ENCODE results near the gene TMEM132D. TPM values are rescaled to one million over a fixed set of nuclear protein-coding genes. Genes with fewer than 3 reads are reported as not detected.

Gene TMEM132D
- total and polyA plus RNA-seq, 2 of the 8 experiments (the other 6 are each of a cell fraction or from before 2014, with no cell fraction given), result 3.5 to 10.1 TPM

DNA sequence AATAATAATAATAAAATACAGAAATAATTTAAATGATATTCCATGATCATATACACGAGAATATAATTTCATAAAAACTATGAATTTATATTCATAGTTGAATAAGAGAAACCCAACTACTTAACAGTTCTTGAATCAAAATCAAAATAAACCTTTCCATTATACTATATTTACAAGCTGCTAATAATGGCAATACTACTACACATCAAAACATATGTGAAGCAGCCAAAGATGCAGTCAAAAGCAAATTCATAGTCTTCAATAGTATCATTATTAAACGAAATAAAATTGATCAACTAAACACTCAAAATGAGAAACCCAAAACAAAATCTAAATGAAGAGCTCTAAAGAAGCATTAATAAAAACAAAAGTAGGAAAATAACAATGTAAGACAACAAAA is 197.1 kb downstream of the TMEM132D start:
- Histone ChIP-seq H2BK5ac (ENCODE audit: low read depth, low read length) (no peak overlapping the region), H3K4ac (replicated peaks; ENCODE audit: insufficient read length, low read depth, low read length) (no peak overlapping the region), H4K20me1 (replicated peaks in 1 of 2; ENCODE audit: control insufficient read depth in 1 of 2, insufficient read depth in 2 of 2, low read length in 2 of 2) (peaks cover 0 to 2% of the 10 kb centered on the region in 2 experiments), H3K4me2 (ENCODE audit: insufficient read depth in 1 of 2, low read depth in 2 of 2, low read length in 2 of 2) (no peak overlapping the region), H3K9ac (replicated peaks in 1 of 4; ENCODE audit: extremely low read depth in 1 of 4, low read depth in 3 of 4, low read length in 3 of 4) (no peak overlapping the region), H2AFZ (ENCODE audit: low read length) (no peak overlapping the region), H3K27ac (ENCODE audit: low read depth, low read length) (no peak overlapping the region), H3K14ac (ENCODE audit: insufficient read length) (no peak overlapping the region), H3K36me3 (ENCODE audit: control insufficient read depth in 2 of 4, insufficient read depth in 4 of 4, low read length in 3 of 4) (no peaks in the 10 kb centered on the region), H3K27me3 (replicated peaks in 1 of 4; ENCODE audit: control insufficient read depth in 3 of 4, extremely low read depth in 1 of 4, insufficient read depth in 3 of 4, low read length in 3 of 4) (no peaks in the 10 kb centered on the region), H3K4me1 (replicated peaks in 1 of 4; ENCODE audit: control insufficient read depth in 3 of 4, insufficient read depth in 4 of 4, low read length in 3 of 4) (0 out of 7 replicates have a peak, but pooled peaks cover 0 to 2% (median 0%) of the 10 kb centered on the region in 4 experiments), H3K23me2 (ENCODE audit: low read depth, low read length) (no peaks in the 10 kb centered on the region), H2BK20ac (ENCODE audit: low read length) (no peak overlapping the region), H2BK12ac (ENCODE audit: low read depth, low read length) (no peak overlapping the region), H3K23ac (ENCODE audit: insufficient read length) (no peak overlapping the region), H3K79me2 (ENCODE audit: control insufficient read depth in 1 of 2, insufficient read depth in 2 of 2, low read length in 2 of 2) (peaks cover 0 to 12% of the 10 kb centered on the region in 2 experiments; a peak in 2 of 4 replicates), H3K79me1 (ENCODE audit: low read depth, low read length) (no peaks in the 10 kb centered on the region), H3K9me3 (ENCODE audit: insufficient read depth in 2 of 2, low read depth in 1 of 2, low read length in 1 of 2) (peaks cover 7 to 10% of the 10 kb centered on the region in 2 experiments), H4K5ac (ENCODE audit: insufficient read length, low read depth, low read length) (no peak overlapping the region), H2AK5ac (ENCODE audit: low read depth, low read length) (no peak overlapping the region), H4K91ac (replicated peaks; ENCODE audit: insufficient read length, low read length) (no peak overlapping the region), H3K56ac (replicated peaks; ENCODE audit: insufficient read length, low read depth, low read length) (no peak overlapping the region), H2BK120ac (replicated peaks; ENCODE audit: low read depth, low read length) (no peak overlapping the region), H2BK15ac (ENCODE audit: low read length) (no peak overlapping the region), H3K4me3 (ENCODE audit: extremely low read depth in 1 of 4, insufficient read depth in 2 of 4, low read depth in 3 of 4, low read length in 4 of 4) (no peak overlapping the region), H4K8ac (ENCODE audit: extremely low read depth, insufficient read depth, low read length) (no peak overlapping the region), H3K18ac (ENCODE audit: extremely low read depth, low read length) (no peak overlapping the region)
- FAIRE-seq, result no peak
- ChIA-PET CTCF (ENCODE audit: partially characterized antibody) (interaction anchor here (0.8 kb wide), 1 partner anchor 12 kb away, joined by 3 read pairs; no protein-coding TSS in a partner anchor), POLR2A (ENCODE audit: partially characterized antibody) (no interaction called here)
- WGBS, 2 experiments (ENCODE audit: extremely low coverage in 1 of 2, insufficient coverage in 1 of 2, insufficient read length in 1 of 2, insufficient replicate concordance in 2 of 2, low coverage in 1 of 2, low lambda C conversion rate in 2 of 2, missing lambda C conversion rate in 1 of 2), result 88% methylated on average over 2 of the region's 2 CpGs; no CpG with 5 or more reads in 1 of the 2 experiments
- no peak for DNase-seq (ENCODE audit: low read depth in 1 of 2, low spot score in 2 of 2)
- TF ChIP-seq, protein P1, sequence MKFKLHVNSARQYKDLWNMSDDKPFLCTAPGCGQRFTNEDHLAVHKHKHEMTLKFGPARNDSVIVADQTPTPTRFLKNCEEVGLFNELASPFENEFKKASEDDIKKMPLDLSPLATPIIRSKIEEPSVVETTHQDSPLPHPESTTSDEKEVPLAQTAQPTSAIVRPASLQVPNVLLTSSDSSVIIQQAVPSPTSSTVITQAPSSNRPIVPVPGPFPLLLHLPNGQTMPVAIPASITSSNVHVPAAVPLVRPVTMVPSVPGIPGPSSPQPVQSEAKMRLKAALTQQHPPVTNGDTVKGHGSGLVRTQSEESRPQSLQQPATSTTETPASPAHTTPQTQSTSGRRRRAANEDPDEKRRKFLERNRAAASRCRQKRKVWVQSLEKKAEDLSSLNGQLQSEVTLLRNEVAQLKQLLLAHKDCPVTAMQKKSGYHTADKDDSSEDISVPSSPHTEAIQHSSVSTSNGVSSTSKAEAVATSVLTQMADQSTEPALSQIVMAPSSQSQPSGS (IDR thresholded peaks at IDR 0.05; ENCODE audit: low read length), result no peak
- no peak for TF ChIP-seq SUZ12 (IDR thresholded peaks at IDR 0.05; ENCODE audit: low read length)
- TF ChIP-seq ASH2L (IDR thresholded peaks at IDR 0.05; ENCODE audit: low read length), result no peak
- TF ChIP-seq KDM1A (IDR thresholded peaks at IDR 0.05; ENCODE audit: borderline replicate concordance, low read length), result peak; percentile 71; the same call in 1 of the 2 replicates
- TF ChIP-seq ZNF274 (IDR thresholded peaks at IDR 0.05; ENCODE audit: borderline replicate concordance, extremely low read depth, low read length), result no peak

Measured in H1 (cell line).